Activated T-helper 2 cell treated with anti-CD3 and anti-CD28 coated beads, Interferon-gamma antibody, Interleukin-2, Interleukin-4, amounts not matched to agents 10 μg/mL and 5 μg/mL and 100 μg/mL, durations not matched to agents 14 hours and 24 hours and 36 hours (primary cell): ENCODE data around the gene CPN2. TPM values are rescaled to one million over a fixed set of nuclear protein-coding genes. Genes with fewer than 3 reads are reported as not detected.

Experiments used
- DNase-seq: peaks from one replicate; pipeline ENCODE4 v3.0.0; 2021; ENCODE audit warnings: low spot score
- H3K27ac Mint-ChIP-seq: one replicate; pipeline ENCODE4 v1.8.0; 2021; ENCODE audit warnings: mixed read lengths
- H3K27me3 Mint-ChIP-seq: one replicate; pipeline ENCODE4 v1.8.0; 2021; ENCODE audit warnings: low read depth, mixed read lengths
- H3K36me3 Mint-ChIP-seq: one replicate; pipeline ENCODE4 v1.8.0; 2021; ENCODE audit warnings: low read depth, mixed read lengths
- H3K4me1 Mint-ChIP-seq: one replicate; pipeline ENCODE4 v1.8.0; 2021; ENCODE audit warnings: low read depth, mixed read lengths
- H3K4me3 Mint-ChIP-seq: one replicate; pipeline ENCODE4 v1.8.0; 2021; ENCODE audit warnings: low read depth, mild to moderate bottlenecking, moderate library complexity, mixed read lengths
- H3K9me3 Mint-ChIP-seq: one replicate; pipeline ENCODE4 v1.8.0; 2021; ENCODE audit warnings: mixed read lengths
- intact Hi-C: fragments of 100-400 bp; cut with micrococcal nuclease; formaldehyde crosslinking; loops from one replicate; pipeline ENCODE4 v1.15.1; 2023
- total RNA-seq: library from RNA; stranded (reverse); gene quantifications from 2 replicates; pipeline ENCODE4 v1.2.3, GENCODE V29; 2022

Gene CPN2
- total RNA-seq, 1 donor from 2014 or later: not detected

DNA sequence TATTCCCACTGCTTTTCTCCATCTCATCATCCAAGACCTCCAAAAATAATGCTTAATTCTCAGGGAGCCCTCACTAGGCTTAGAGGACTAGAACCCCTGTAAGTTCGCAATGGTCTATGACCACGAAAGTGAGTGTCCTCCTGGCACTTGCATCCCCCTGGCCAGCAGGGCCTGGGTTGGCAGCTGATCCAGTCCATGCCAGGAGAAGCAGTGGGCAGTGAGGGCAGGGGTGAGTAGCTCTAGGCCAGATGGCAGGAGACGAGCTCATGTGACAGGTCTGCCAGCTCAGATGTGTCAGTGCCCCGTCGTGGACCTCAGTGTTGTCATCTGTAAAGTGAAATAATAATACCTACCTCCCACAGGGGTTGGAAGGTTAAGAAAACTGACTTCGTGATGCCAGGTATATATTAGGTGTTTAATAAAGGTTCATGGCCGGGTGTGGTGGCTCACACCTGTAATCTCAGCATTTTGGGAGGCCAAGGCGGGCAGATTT lies 36.8 kb upstream of the CPN2 start:
- Mint-ChIP-seq H3K27ac (no peak overlapping the region), H3K9me3 (peaks cover 12% of the 10 kb centered on the region), H3K4me1 (no peaks in the 10 kb centered on the region), H3K4me3 (no peak overlapping the region), H3K36me3 (peaks cover 4% of the 10 kb centered on the region), H3K27me3 (peaks cover 26% of the 10 kb centered on the region)
- intact Hi-C loops: no loop called here
- DNase-seq: no peak

DNA sequence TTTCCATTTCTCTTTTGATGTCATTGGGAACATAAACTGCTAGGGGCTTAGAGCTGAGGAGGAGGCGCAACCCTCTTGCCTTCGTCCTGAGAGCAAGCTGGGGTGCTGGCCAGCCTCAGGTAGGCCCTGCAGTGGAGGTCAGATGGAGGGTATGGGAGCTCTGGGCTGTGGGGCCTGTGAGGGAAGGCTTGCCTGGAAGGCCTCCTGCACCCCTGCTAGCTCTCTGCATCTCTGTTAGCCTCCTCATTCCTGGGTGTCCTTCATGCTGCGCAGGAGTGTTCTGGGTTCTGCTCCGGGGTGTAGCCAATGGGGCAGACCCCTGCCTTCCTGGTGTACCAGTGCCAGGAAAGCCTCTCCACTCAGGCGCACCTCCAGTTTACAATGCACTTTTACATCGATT lies 36.1 kb upstream of the CPN2 start:
- H3K27ac Mint-ChIP-seq: no peak overlapping the region

DNA sequence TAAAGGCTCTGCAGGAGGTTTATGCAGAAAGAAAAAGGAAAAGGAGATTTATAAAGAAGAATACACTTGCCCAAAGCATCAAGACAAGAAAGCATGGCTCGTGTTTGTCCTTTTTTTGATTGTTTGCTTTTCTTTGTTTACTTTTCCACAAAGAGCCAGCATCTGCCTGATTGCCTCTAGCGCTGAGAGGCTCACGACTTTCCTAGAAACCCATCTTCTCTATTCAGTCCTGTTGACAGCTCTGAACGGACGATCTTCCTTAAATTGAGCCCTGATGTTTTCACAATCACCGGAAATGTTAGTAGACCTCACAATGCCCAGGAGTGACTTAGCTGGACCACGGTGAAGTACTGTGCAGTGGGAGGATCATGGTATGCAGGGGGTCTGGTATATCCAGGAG lies 35.5 kb upstream of the CPN2 start:
- intact Hi-C loops: no loop called here
- no peak overlapping the region for H3K4me3 Mint-ChIP-seq
- no peaks in the 10 kb centered on the region for H3K4me1 Mint-ChIP-seq
- H3K36me3 Mint-ChIP-seq: peaks cover 4% of the 10 kb centered on the region
- no peak for DNase-seq
- peaks cover 24% of the 10 kb centered on the region for H3K27me3 Mint-ChIP-seq
- peaks cover 12% of the 10 kb centered on the region for H3K9me3 Mint-ChIP-seq
- no peak overlapping the region for H3K27ac Mint-ChIP-seq

More for the DNA sequence above, 36.1 kb upstream of the CPN2 start:
- H3K4me1 Mint-ChIP-seq: no peaks in the 10 kb centered on the region
- H3K4me3 Mint-ChIP-seq: no peak overlapping the region
- DNase-seq: no peak
- intact Hi-C loops: no loop called here
- peaks cover 12% of the 10 kb centered on the region for H3K9me3 Mint-ChIP-seq
- peaks cover 24% of the 10 kb centered on the region for H3K27me3 Mint-ChIP-seq
- H3K36me3 Mint-ChIP-seq: peaks cover 4% of the 10 kb centered on the region

DNA sequence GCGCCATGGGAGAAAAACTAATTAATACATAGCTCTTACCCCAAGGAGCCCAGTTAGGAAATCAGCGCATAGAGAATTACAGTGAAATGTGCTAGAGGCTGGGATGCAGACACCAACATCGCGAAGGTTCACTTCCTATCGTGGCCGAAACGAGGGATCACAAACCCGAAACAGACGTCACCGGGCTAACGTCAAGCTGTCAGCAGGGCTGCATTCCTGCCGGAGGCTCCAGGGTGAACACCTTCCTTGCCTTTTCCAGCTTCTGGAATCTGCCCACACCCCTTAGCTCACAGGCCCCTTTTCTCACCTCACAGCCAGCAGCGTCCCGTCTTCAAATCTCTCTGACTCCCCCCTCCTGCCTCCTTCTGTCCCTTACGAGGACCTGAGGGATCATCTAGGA lies 34.9 kb upstream of the CPN2 start:
- intact Hi-C loops: no loop called here
- no peak for DNase-seq
- H3K27ac Mint-ChIP-seq: no peak overlapping the region
- peaks cover 8% of the 10 kb centered on the region for H3K9me3 Mint-ChIP-seq
- no peaks in the 10 kb centered on the region for H3K4me1 Mint-ChIP-seq
- peaks cover 21% of the 10 kb centered on the region for H3K27me3 Mint-ChIP-seq
- H3K4me3 Mint-ChIP-seq: no peak overlapping the region
- peaks cover 4% of the 10 kb centered on the region for H3K36me3 Mint-ChIP-seq

DNA sequence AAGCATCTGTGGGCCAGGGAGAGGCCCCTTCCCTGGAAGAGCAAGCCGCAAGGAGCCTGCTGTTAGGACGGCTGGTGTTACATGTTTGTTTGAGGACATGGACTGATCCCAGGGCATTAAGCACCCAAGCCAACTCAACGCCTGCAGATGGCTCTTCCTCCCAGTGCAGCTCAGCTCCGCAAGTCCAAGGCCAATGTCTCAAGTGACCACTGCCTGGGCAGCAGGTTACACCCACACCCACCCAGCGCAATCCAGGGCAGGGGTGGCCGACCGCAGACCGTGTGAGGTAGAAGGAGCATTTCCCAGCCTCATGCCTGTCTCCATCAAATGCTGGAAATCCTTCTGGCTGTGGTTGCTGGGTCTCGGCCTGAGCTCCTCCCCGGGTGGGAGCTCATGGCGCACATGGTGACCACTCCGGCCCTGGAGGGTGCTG lies 33.5 kb upstream of the CPN2 start:
- intact Hi-C loops: no loop called here
- Mint-ChIP-seq H3K27me3 (peaks cover 13% of the 10 kb centered on the region), H3K4me3 (no peak overlapping the region), H3K27ac (no peak overlapping the region), H3K4me1 (no peaks in the 10 kb centered on the region), H3K9me3 (no peaks in the 10 kb centered on the region), H3K36me3 (no peaks in the 10 kb centered on the region)
- DNase-seq: no peak

GRCh38 chr3:194384156-194384555 lies 33.0 kb upstream of the CPN2 start:
- Mint-ChIP-seq H3K27me3 (peaks cover 10% of the 10 kb centered on the region), H3K4me1 (no peaks in the 10 kb centered on the region), H3K4me3 (no peak overlapping the region), H3K36me3 (no peaks in the 10 kb centered on the region), H3K9me3 (no peaks in the 10 kb centered on the region), H3K27ac (no peak overlapping the region)
- no peak for DNase-seq
- intact Hi-C loops: no loop called here

DNA sequence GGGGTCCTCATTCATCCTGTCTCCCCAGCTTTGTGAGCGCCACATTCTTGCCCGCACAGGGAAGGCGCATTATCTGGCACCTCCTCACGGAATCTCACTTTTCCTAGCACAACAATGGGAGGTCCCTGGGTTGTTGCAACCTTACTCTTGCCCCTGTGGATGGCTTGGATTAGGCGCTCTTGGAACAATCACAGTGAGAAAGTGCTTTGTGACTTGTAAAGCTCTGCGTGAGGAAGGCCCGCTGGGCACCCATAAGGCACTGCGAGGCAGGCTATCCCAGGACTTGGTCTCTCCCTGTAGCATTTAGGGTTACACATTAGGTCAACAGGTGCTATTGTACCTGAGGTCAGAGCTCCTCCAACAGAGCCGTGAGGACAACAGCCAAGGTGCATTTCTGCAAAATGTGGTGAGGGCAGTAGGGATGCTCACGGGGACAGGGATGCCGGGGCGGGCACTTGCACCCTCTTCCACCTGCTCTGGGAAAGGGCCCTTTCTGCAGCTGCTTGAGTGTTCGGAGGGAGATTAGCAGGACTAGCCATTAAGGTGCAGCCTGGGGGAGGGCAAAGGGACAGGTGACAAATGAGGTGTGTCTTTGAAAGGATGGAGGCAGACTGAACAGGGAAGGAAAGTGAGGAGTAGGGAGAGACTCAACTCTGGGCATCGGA lies 32.3 kb upstream of the CPN2 start:
- Mint-ChIP-seq H3K9me3 (no peaks in the 10 kb centered on the region), H3K27me3 (peaks cover 13% of the 10 kb centered on the region), H3K27ac (no peak overlapping the region), H3K4me1 (no peaks in the 10 kb centered on the region), H3K4me3 (no peak overlapping the region), H3K36me3 (no peaks in the 10 kb centered on the region)
- no peak for DNase-seq
- intact Hi-C loops: no loop called here

DNA sequence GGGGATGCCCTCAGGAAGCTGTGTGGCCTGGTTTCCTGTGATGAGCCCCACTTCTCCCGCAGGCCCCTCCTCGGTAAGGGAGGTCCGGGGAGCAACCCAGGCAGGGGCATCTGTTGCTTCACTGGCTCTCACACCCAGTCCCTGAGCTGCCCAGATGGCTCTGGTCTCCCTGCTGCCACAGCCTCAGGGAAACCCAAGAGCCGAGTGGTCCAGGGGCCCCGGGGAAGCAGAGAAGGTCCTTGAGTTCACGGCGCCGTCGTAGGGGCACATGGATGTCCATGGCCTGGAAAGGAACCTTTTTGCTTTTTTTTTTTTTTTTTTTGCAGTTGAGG lies 31.7 kb upstream of the CPN2 start:
- Mint-ChIP-seq H3K36me3 (no peaks in the 10 kb centered on the region), H3K27ac (no peak overlapping the region), H3K9me3 (no peaks in the 10 kb centered on the region), H3K27me3 (peaks cover 14% of the 10 kb centered on the region), H3K4me1 (no peaks in the 10 kb centered on the region), H3K4me3 (no peak overlapping the region)
- no peak for DNase-seq
- intact Hi-C loops: no loop called here

GRCh38 chr3:194382196-194382891 lies 31.2 kb upstream of the CPN2 start:
- no peaks in the 10 kb centered on the region for H3K4me1 Mint-ChIP-seq
- H3K9me3 Mint-ChIP-seq: no peaks in the 10 kb centered on the region
- intact Hi-C loops: no loop called here
- H3K27me3 Mint-ChIP-seq: peaks cover 13% of the 10 kb centered on the region
- no peak overlapping the region for H3K4me3 Mint-ChIP-seq
- H3K36me3 Mint-ChIP-seq: no peaks in the 10 kb centered on the region
- DNase-seq: no peak
- no peak overlapping the region for H3K27ac Mint-ChIP-seq

DNA sequence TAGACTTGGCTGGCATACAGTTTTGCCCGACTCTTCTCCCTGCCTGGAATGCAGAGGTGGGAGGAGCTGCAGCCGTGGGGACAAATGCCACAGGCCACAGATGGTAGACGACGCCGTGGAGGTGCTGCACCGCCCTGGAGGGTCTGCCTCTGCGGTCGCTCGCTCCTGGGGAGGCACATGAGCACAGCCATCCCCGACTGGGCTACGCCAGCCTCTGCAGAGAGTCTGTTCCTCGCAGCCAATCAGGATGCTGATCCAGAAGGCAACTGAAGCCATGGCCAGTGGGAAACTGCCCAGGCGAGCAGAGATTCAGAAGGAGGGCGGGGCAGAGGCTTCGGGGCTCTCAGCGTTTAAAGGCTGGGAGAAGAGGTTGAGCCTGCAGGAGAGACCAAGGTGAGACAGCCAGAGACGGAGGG lies 30.3 kb upstream of the CPN2 start:
- intact Hi-C loops: no loop called here
- no peak overlapping the region for H3K4me3 Mint-ChIP-seq

DNA sequence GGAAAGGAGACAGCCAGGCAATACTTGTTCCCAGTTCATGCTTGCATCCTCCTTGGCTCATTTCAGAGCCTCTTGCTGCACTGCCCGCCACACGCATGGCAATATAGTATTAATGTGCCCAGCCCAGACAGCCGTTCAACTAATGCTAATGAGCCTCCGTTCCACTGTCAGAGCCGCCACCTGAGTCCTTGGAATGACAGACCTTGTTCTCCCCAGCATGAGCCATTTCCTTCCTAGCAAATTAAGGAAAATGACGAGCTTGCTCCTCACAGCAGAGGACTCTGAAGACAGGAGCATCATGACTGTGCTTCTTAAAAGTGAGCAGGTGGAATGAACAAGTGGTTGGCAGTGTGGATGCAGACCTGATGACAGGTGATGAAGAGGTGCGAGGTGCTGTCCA lies 29.2 kb upstream of the CPN2 start:
- no peak overlapping the region for H3K27ac Mint-ChIP-seq
- no peaks in the 10 kb centered on the region for H3K4me1 Mint-ChIP-seq
- no peak for DNase-seq
- no peaks in the 10 kb centered on the region for H3K9me3 Mint-ChIP-seq
- no peaks in the 10 kb centered on the region for H3K36me3 Mint-ChIP-seq
- peaks cover 13% of the 10 kb centered on the region for H3K27me3 Mint-ChIP-seq
- intact Hi-C loops: no loop called here
- H3K4me3 Mint-ChIP-seq: no peak overlapping the region

More for the DNA sequence above, 30.3 kb upstream of the CPN2 start:
- Mint-ChIP-seq H3K9me3 (no peaks in the 10 kb centered on the region), H3K36me3 (no peaks in the 10 kb centered on the region), H3K27me3 (peaks cover 13% of the 10 kb centered on the region), H3K4me1 (no peaks in the 10 kb centered on the region), H3K27ac (no peak overlapping the region)
- no peak for DNase-seq

DNA sequence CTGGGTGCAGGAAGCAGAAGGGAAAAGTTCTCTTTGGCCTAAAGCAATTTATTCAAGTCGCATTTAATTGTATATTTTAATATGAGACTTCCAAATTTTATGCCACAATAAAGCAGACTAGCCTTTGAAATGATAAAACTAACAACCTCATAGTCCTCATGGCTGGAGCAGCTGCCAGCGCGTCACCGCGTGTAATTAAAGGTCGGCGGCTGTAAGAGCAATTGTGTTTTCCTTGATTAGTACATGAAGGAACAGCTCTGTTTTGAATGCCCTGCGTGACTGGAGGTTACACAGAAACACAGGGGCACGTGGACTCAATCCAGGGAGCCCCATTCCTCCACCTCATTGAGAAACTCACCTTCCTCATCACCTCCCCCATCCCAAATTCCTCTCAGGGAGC lies 28.5 kb upstream of the CPN2 start:
- Mint-ChIP-seq H3K27ac (no peak overlapping the region), H3K9me3 (no peaks in the 10 kb centered on the region), H3K36me3 (no peaks in the 10 kb centered on the region), H3K27me3 (peaks cover 17% of the 10 kb centered on the region), H3K4me3 (no peak overlapping the region), H3K4me1 (no peaks in the 10 kb centered on the region)
- no peak for DNase-seq
- intact Hi-C loops: no loop called here

- Mint-ChIP-seq H3K27ac (no peak overlapping the region), H3K36me3 (no peaks in the 10 kb centered on the region), H3K4me1 (no peaks in the 10 kb centered on the region), H3K27me3 (peaks cover 17% of the 10 kb centered on the region), H3K9me3 (no peaks in the 10 kb centered on the region), H3K4me3 (no peak overlapping the region)
- intact Hi-C loops: no loop called here
- no peak for DNase-seq
These were observed 28.1 kb upstream of the CPN2 start for GRCh38 chr3:194379231-194379630.
